Activated T-cell treated with anti-CD3 and anti-CD28 coated beads, Interleukin-2, amount 50 U/mL, for 4 hours (primary cell): ENCODE data around the gene ZNF19. TPM values are rescaled to one million over a fixed set of nuclear protein-coding genes. Genes with fewer than 3 reads are reported as not detected.

Experiments
- ATAC-seq, 2 donors: fragments of 200-7000 bp; cut with Tn5 transposase; one replicate each; pipeline ENCODE4 v1.10.0; 2021
- DNase-seq: peaks from one replicate; pipeline ENCODE4 v3.0.0-alpha.2; 2020
- H3K27me3 Mint-ChIP-seq: one replicate; pipeline ENCODE4 v1.8.0; 2021; ENCODE audit warnings: low read depth, mixed read lengths
- H3K36me3 Mint-ChIP-seq: one replicate; pipeline ENCODE4 v1.8.0; 2022; ENCODE audit warnings: mixed read lengths; ENCODE audit not compliant: insufficient read depth
- H3K4me1 Mint-ChIP-seq: one replicate; pipeline ENCODE4 v1.8.0; 2021; ENCODE audit warnings: low read depth, mixed read lengths
- H3K4me3 Mint-ChIP-seq: one replicate; pipeline ENCODE4 v1.8.0; 2021; ENCODE audit warnings: mild to moderate bottlenecking, moderate library complexity, mixed read lengths
- H3K9me3 Mint-ChIP-seq: one replicate; pipeline ENCODE4 v1.8.0; 2021; ENCODE audit warnings: mixed read lengths
- total RNA-seq, 3 donors: library from RNA; stranded (reverse); gene quantifications; one replicate each; pipeline ENCODE4 v1.2.1, GENCODE V29; 2021

The ZNF19 gene
- total RNA-seq, result 1 to 10 TPM; 1.2 to 2.9 (median 2.2) TPM

GRCh38 chr16:71489122-71489521 lies at the start of gene ZNF19:
Gene ZNF19, minus strand, starts transcription at chr16:71489324. Its CDS starts 7,210 bp downstream, at chr16:71482114.
- H3K4me1 Mint-ChIP-seq, result peaks cover 6% of the 10 kb centered on the region
- DNase-seq, result no peak
- no peak within 1 kb of the TSS for H3K4me3 Mint-ChIP-seq
- H3K27me3 Mint-ChIP-seq, result no peaks in the 10 kb centered on the region
- H3K36me3 Mint-ChIP-seq, result no peaks in the 10 kb centered on the region
- no peak for ATAC-seq
- no peaks in the 10 kb centered on the region for H3K9me3 Mint-ChIP-seq

GRCh38 chr16:71537643-71538042 lies 48.5 kb upstream of the ZNF19 start:
- Mint-ChIP-seq H3K4me3 (no peak overlapping the region), H3K36me3 (peaks cover 1% of the 10 kb centered on the region), H3K4me1 (peaks cover 7% of the 10 kb centered on the region), H3K27me3 (peaks cover 6% of the 10 kb centered on the region), H3K9me3 (no peaks in the 10 kb centered on the region)
- DNase-seq (peak; percentile 8), ATAC-seq (no peak)

- Mint-ChIP-seq H3K36me3 (peaks cover 1% of the 10 kb centered on the region), H3K27me3 (peaks cover 2% of the 10 kb centered on the region), H3K4me3 (no peak overlapping the region), H3K4me1 (peaks cover 4% of the 10 kb centered on the region), H3K9me3 (no peaks in the 10 kb centered on the region)
- ATAC-seq (no peak), DNase-seq (no peak)
Measured at GRCh38 chr16:71536752-71537499, 47.8 kb upstream of the ZNF19 start.

GRCh38 chr16:71532366-71532765 lies 43.2 kb upstream of the ZNF19 start:
- no peak for ATAC-seq
- Mint-ChIP-seq H3K27me3 (peaks cover 17% of the 10 kb centered on the region), H3K4me1 (no peaks in the 10 kb centered on the region), H3K4me3 (no peak overlapping the region), H3K9me3 (no peaks in the 10 kb centered on the region), H3K36me3 (peaks cover 1% of the 10 kb centered on the region)
- no peak for DNase-seq

- ATAC-seq, result no peak
- DNase-seq, result no peak
- Mint-ChIP-seq H3K27me3 (peaks cover 22% of the 10 kb centered on the region), H3K36me3 (no peaks in the 10 kb centered on the region), H3K9me3 (no peaks in the 10 kb centered on the region), H3K4me3 (no peak overlapping the region), H3K4me1 (no peaks in the 10 kb centered on the region)
Measured at GRCh38 chr16:71528863-71529262, 39.7 kb upstream of the ZNF19 start.

GRCh38 chr16:71528257-71528656 lies 39.1 kb upstream of the ZNF19 start:
- Mint-ChIP-seq H3K27me3 (peaks cover 22% of the 10 kb centered on the region), H3K36me3 (no peaks in the 10 kb centered on the region), H3K4me1 (no peaks in the 10 kb centered on the region), H3K4me3 (no peak overlapping the region), H3K9me3 (no peaks in the 10 kb centered on the region)
- no peak for DNase-seq
- ATAC-seq, result no peak

GRCh38 chr16:71526111-71526631 lies 37.0 kb upstream of the ZNF19 start, which contains the start of gene CHST4:
Gene CHST4, plus strand, starts transcription at chr16:71526426. Its CDS starts 10,252 bp downstream, at chr16:71536678.
- peak in 1 of 2 donors; percentile 25 for ATAC-seq
- Mint-ChIP-seq H3K36me3 (no peaks in the 10 kb centered on the region), H3K4me1 (no peaks in the 10 kb centered on the region), H3K4me3 (no peak within 1 kb of the TSS), H3K9me3 (no peaks in the 10 kb centered on the region), H3K27me3 (peaks cover 27% of the 10 kb centered on the region)
- no peak for DNase-seq

GRCh38 chr16:71524566-71525553 lies 35.7 kb upstream of the ZNF19 start:
- H3K4me3 Mint-ChIP-seq, result no peak overlapping the region
- no peak for ATAC-seq
- no peaks in the 10 kb centered on the region for H3K9me3 Mint-ChIP-seq
- H3K4me1 Mint-ChIP-seq, result no peaks in the 10 kb centered on the region
- H3K27me3 Mint-ChIP-seq, result peaks cover 25% of the 10 kb centered on the region
- DNase-seq, result no peak
- H3K36me3 Mint-ChIP-seq, result no peaks in the 10 kb centered on the region

GRCh38 chr16:71520550-71520949 lies 31.4 kb upstream of the ZNF19 start:
- Mint-ChIP-seq H3K9me3 (no peaks in the 10 kb centered on the region), H3K27me3 (peaks cover 7% of the 10 kb centered on the region), H3K4me1 (no peaks in the 10 kb centered on the region), H3K4me3 (no peak overlapping the region), H3K36me3 (no peaks in the 10 kb centered on the region)
- ATAC-seq, result no peak
- DNase-seq, result no peak

- no peaks in the 10 kb centered on the region for H3K36me3 Mint-ChIP-seq
Measured at GRCh38 chr16:71515026-71515425, 25.9 kb upstream of the ZNF19 start.

GRCh38 chr16:71514476-71514875 lies 25.4 kb upstream of the ZNF19 start:
- no peak for DNase-seq
- no peaks in the 10 kb centered on the region for H3K36me3 Mint-ChIP-seq
- H3K27me3 Mint-ChIP-seq, result peaks cover 12% of the 10 kb centered on the region
- H3K9me3 Mint-ChIP-seq, result no peaks in the 10 kb centered on the region
- H3K4me1 Mint-ChIP-seq, result no peaks in the 10 kb centered on the region
- H3K4me3 Mint-ChIP-seq, result no peak overlapping the region
- no peak for ATAC-seq

More at GRCh38 chr16:71515026-71515425, 25.9 kb upstream of the ZNF19 start:
- H3K9me3 Mint-ChIP-seq, result no peaks in the 10 kb centered on the region
- H3K4me1 Mint-ChIP-seq, result no peaks in the 10 kb centered on the region
- ATAC-seq (no peak), DNase-seq (no peak)
- H3K27me3 Mint-ChIP-seq, result peaks cover 7% of the 10 kb centered on the region
- H3K4me3 Mint-ChIP-seq, result no peak overlapping the region

- no peak for ATAC-seq
- no peaks in the 10 kb centered on the region for H3K4me1 Mint-ChIP-seq
- DNase-seq, result no peak
- H3K27me3 Mint-ChIP-seq, result peaks cover 13% of the 10 kb centered on the region
- H3K4me3 Mint-ChIP-seq, result no peak overlapping the region
- H3K36me3 Mint-ChIP-seq, result no peaks in the 10 kb centered on the region
- no peaks in the 10 kb centered on the region for H3K9me3 Mint-ChIP-seq
Measured at GRCh38 chr16:71513302-71513701, 24.2 kb upstream of the ZNF19 start.

GRCh38 chr16:71507061-71507460 lies 17.9 kb upstream of the ZNF19 start:
- H3K9me3 Mint-ChIP-seq, result no peaks in the 10 kb centered on the region
- peaks cover 9% of the 10 kb centered on the region for H3K27me3 Mint-ChIP-seq
- H3K36me3 Mint-ChIP-seq, result no peaks in the 10 kb centered on the region
- H3K4me1 Mint-ChIP-seq, result no peaks in the 10 kb centered on the region
- DNase-seq, result no peak
- H3K4me3 Mint-ChIP-seq, result no peak overlapping the region
- no peak for ATAC-seq

- no peaks in the 10 kb centered on the region for H3K36me3 Mint-ChIP-seq
- H3K9me3 Mint-ChIP-seq, result no peaks in the 10 kb centered on the region
- no peaks in the 10 kb centered on the region for H3K4me1 Mint-ChIP-seq
- ATAC-seq (no peak), DNase-seq (no peak)
- peaks cover 11% of the 10 kb centered on the region for H3K27me3 Mint-ChIP-seq
- H3K4me3 Mint-ChIP-seq, result no peak overlapping the region
Measured at GRCh38 chr16:71504901-71505300, 15.8 kb upstream of the ZNF19 start.
